Activated naive CD8-positive, alpha-beta T cell treated with anti-CD3 and anti-CD28 coated beads for 36 hours (primary cell): Measurements from ENCODE around the gene TUBA3D. TPM values are rescaled to one million over a fixed set of nuclear protein-coding genes. Genes with fewer than 3 reads are reported as not detected.
"Not testable (repeated sequence)": the region's sequence is repeated elsewhere in the genome, so short reads cannot be mapped to it uniquely, and the experiment has no call there.

ENCODE experiments used
- DNase-seq: peaks from one replicate; pipeline ENCODE4 v3.0.0; 2021
- H3K27ac Mint-ChIP-seq: one replicate; pipeline ENCODE4 v1.8.0; 2022; ENCODE audit warnings: mild to moderate bottlenecking, moderate library complexity, mixed read lengths
- H3K27me3 Mint-ChIP-seq: one replicate; pipeline ENCODE4 v1.8.0; 2022; ENCODE audit warnings: mild to moderate bottlenecking, mixed read lengths
- H3K36me3 Mint-ChIP-seq: one replicate; pipeline ENCODE4 v1.8.0; 2021; ENCODE audit warnings: mild to moderate bottlenecking, mixed read lengths
- H3K4me1 Mint-ChIP-seq: one replicate; pipeline ENCODE4 v1.8.0; 2021; ENCODE audit warnings: mixed read lengths
- H3K4me3 Mint-ChIP-seq: one replicate; pipeline ENCODE4 v1.8.0; 2022; ENCODE audit warnings: mild to moderate bottlenecking, moderate library complexity, mixed read lengths
- H3K9me3 Mint-ChIP-seq: one replicate; pipeline ENCODE4 v1.8.0; 2022; ENCODE audit warnings: mixed read lengths
- total RNA-seq, 2 experiments: library from RNA; stranded (reverse); gene quantifications; one replicate each; pipeline ENCODE4 v1.2.3, GENCODE V29; 2021

The TUBA3D gene
- total RNA-seq, 2 experiments from 2014 or later: not detected

DNA sequence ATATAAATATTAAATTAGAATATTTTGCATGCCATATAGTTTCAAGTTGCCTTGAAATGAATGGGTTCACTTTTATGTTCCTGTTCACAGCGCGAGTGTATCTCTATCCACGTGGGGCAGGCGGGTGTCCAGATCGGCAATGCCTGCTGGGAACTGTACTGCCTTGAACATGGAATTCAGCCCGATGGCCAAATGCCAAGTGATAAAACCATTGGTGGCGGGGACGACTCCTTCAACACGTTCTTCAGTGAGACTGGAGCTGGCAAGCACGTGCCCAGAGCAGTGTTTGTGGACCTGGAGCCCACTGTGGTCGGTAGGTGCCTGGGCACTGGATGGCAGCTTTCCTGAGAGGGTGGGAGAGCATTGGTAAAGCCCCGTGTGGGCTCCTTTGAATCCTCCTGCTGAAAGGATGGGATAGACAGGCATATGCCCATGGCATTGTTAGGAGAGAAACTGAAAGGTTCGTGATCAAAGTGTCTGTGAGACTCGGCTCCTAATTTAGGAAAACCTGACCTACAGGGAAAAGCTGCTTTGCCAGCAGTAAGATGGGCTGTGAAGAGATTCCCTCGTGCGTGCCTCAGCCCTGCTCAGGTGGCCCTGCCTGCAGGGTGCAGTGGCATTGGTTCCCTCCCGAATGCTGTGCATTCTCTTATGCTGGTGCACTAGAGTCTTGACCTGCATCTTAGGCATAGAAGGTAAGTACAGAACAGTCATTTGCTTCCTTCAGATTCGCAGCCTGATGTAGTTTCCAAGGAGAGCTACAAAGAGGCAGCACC is 2.3 kb downstream of the TUBA3D start:
- not testable (repeated sequence) for H3K27ac Mint-ChIP-seq, H3K9me3 Mint-ChIP-seq, H3K4me3 Mint-ChIP-seq, H3K27me3 Mint-ChIP-seq, DNase-seq, H3K4me1 Mint-ChIP-seq
- H3K36me3 Mint-ChIP-seq: peaks cover 15% of the 10 kb centered on the region

DNA sequence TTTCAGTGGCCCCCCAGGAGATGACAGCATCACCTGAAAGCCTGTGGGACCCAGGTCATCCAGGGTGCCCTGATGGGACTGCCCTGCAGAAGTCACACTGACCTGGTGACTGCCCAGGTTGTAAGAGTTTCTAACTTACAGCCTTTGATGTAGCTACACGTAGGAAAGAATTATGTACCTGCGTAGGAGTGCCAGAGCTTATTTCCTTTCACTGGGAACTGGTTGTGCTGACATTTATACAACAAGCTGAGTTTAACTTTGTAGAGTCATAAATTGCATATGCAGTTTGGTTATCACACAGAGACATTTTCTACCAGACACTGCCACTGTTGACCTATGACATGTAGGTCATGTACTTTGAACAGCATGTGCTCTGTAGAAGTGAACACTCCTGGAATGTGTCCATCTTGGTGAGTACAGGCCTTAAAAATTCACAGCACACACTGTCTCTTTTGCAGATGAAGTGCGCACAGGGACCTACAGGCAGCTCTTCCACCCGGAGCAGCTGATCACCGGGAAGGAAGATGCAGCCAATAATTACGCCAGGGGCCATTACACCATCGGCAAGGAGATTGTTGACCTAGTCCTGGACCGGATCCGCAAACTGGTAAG is 3.0 kb downstream of the TUBA3D start:
- H3K27ac Mint-ChIP-seq, H3K27me3 Mint-ChIP-seq, DNase-seq, H3K4me1 Mint-ChIP-seq, H3K4me3 Mint-ChIP-seq, H3K9me3 Mint-ChIP-seq: not testable (repeated sequence)
- H3K36me3 Mint-ChIP-seq: peaks cover 15% of the 10 kb centered on the region

DNA sequence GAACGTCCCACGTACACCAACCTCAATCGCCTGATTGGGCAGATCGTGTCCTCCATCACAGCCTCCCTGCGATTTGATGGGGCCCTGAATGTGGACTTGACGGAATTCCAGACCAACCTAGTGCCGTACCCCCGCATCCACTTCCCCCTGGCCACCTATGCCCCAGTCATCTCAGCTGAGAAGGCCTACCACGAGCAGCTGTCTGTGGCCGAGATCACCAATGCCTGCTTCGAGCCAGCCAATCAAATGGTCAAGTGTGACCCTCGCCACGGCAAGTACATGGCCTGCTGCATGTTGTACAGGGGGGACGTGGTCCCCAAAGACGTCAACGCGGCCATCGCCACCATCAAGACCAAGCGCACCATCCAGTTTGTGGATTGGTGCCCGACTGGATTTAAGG is 4.4 kb downstream of the TUBA3D start:
- H3K4me3 Mint-ChIP-seq, H3K9me3 Mint-ChIP-seq, H3K4me1 Mint-ChIP-seq, H3K27me3 Mint-ChIP-seq, H3K27ac Mint-ChIP-seq, DNase-seq: not testable (repeated sequence)
- H3K36me3 Mint-ChIP-seq: peaks cover 15% of the 10 kb centered on the region

DNA sequence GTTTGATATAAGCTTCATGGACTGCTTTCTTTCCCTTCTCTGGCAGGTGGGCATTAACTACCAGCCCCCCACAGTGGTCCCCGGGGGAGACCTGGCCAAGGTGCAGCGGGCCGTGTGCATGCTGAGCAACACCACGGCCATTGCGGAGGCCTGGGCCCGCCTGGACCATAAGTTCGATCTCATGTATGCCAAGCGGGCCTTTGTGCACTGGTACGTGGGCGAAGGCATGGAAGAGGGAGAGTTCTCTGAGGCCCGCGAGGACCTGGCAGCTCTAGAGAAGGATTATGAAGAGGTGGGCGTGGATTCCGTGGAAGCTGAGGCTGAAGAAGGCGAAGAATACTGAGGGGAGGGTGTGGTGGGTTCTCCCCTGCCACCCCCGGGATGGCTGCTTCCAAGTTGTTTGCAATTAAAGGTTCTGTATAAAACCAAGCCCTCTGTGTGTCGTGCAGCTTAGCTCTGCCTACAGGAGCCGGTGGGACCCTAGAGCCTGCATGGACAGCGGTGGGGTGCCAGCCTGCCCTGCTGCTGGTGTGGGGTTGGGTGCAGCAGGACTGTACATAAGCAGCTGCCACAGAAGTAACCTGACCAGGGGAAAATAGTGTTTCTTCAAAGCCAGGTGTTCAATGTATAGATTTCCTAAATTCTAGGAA is 6.7 kb downstream of the TUBA3D start:
- H3K4me3 Mint-ChIP-seq, H3K27me3 Mint-ChIP-seq, H3K4me1 Mint-ChIP-seq, H3K9me3 Mint-ChIP-seq, H3K36me3 Mint-ChIP-seq, H3K27ac Mint-ChIP-seq, DNase-seq: not testable (repeated sequence)

DNA sequence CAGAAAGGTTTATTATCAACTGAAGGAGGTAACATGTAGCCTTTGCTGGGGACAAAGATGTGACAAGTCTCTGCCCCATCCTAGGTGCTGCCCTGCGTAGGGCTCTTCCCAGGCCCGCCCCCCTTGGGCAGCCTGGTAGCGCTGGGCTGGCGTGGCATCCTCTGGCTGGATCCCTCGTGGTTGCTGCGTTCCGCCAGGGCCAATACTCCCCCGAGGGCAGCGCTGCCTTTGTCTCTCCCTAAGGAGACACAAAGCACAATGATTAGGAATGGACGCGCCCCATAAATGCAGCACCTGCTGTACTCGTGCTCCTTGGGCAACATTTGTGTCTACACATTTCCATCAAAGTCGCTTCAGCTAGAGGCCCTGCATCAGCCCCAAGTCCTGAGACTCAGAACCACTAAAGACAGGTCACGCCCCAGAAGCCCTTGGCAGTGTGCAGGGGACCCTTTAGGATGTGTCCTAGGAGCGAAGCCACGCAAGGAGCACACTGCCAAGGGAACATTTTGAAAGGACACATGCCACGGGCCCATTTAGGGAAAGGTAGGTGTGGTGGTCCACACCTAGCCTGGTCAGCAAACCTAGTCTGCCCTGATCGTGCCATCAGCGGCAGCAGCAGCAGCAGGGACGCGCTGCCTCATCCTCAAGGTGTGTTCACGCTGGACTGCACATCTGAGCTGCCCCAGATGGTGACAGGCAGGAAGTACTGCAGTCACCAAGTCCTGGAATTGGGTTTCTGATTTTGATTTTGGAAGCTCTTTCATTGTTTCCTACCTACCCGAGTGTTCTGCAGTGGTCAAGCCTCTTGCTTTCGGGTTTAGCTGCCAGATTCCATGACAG is 8.3 kb downstream of the TUBA3D start:
- not testable (repeated sequence) for H3K9me3 Mint-ChIP-seq, H3K4me1 Mint-ChIP-seq, DNase-seq, H3K27me3 Mint-ChIP-seq, H3K27ac Mint-ChIP-seq, H3K4me3 Mint-ChIP-seq
- peaks cover 18% of the 10 kb centered on the region for H3K36me3 Mint-ChIP-seq

DNA sequence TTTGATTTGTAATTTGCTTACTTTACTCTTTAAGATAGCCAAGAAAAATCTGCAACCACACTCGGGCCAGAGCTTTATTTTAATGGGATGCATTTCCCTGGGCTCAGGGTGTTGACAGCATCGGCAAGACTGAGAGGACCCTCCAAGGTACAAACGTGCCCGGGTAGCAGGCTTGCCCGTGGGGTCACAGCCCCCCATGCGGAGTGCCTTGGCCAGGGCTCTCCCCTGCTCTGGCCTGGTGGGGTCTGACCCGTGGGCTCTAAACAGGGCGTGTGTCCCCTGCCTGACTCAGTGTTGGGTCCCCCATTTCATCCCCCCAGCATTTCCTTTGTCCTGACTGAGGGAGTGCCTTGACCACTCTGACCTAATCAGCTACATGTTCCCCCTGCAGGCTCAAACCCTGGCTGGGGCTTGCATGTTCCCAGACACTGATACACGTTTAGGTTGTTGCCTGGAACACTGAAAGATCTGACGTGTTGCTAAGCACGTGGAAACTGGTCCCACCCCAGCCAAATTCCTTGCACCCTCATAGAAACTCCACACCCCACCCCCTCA is 9.1 kb downstream of the TUBA3D start:
- not testable (repeated sequence) for H3K4me3 Mint-ChIP-seq, H3K4me1 Mint-ChIP-seq, H3K27ac Mint-ChIP-seq, H3K27me3 Mint-ChIP-seq, H3K9me3 Mint-ChIP-seq, DNase-seq
- H3K36me3 Mint-ChIP-seq: peaks cover 22% of the 10 kb centered on the region

DNA sequence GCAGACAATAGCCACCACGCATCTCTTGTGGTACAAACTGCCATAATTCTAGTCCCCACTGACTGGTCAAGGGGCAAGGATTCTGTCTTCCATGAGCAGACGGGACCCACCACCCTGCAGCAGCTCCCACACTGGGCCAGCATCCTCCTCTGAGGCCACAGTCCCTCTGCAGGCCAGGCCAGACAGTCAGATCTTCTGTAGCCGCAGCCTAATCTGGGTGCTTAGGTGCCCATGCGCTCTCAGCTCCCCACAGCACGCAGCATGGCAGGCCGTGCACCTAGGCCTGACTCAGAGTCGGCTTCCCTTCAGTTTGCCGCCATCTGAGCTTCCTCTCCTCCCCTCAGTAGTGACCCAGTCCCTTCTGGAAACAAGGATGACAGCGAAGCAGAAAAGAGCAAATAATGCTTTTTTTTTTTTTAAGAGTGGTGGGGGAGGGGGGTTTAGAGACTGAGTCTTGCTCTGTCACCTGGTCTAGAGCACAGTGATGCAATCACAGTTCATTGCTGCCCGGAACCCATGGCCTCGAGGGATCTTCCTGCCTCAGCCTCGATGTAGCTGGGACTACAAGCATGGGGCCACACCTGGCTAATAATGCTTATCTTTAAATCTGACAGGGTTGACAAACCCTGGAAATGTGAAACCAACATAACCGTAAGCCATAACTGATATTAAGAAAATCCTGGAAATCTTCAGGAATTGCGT is 10.4 kb downstream of the TUBA3D start:
- not testable (repeated sequence) for H3K9me3 Mint-ChIP-seq, H3K27me3 Mint-ChIP-seq, DNase-seq, H3K4me3 Mint-ChIP-seq, H3K4me1 Mint-ChIP-seq
- peak overlapping the region; percentile 29 for H3K27ac Mint-ChIP-seq
- peaks cover 34% of the 10 kb centered on the region for H3K36me3 Mint-ChIP-seq

DNA sequence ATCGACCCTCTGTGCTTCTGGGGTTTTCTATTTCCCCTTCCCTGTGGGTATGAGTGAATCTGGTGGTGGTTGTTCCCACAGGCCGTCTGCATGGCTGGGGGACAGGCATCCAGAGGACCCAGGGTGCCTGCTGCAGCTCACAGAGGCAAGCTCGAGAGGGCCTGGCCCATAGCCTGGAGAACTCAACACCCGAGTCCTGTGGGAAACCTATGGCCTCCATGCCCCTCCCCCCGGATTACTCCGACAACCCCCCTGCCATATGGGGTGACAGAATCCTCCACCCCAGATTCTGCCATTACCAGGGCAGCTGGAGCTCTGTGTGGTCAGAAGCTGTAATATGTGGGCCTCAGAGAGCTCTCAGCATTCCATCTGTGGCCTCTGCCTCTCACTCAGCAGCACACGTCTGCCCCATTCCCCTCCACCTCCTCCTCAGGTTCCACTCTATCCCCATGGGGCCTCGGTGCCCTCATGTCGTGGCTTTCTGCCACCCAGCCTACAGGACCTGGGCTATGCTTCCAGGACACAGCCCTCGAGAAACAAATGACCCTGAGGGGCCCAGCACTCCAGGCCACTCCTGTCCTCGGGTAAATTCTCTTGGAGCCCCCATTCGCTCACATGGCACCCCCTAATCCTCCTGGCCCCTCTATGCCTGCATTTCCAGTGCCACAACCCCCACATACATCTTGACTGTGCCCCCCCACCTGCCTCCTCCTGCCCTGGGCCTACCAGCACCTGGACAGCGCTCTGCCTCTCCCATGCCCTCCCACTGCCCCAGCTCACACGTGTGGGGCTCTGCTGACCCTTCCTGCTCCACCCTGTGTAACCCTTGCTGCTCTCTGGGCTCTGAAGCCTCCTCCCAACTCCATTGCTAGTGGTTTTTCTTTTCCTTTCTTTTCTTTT is 12.6 kb downstream of the TUBA3D start:
- Mint-ChIP-seq H3K27ac (peak overlapping the region; percentile 63), H3K4me3 (peak overlapping the region; percentile 22), H3K9me3 (no peaks in the 10 kb centered on the region), H3K36me3 (peaks cover 37% of the 10 kb centered on the region), H3K27me3 (no peaks in the 10 kb centered on the region), H3K4me1 (peaks cover 9% of the 10 kb centered on the region)
- DNase-seq: no peak

DNA sequence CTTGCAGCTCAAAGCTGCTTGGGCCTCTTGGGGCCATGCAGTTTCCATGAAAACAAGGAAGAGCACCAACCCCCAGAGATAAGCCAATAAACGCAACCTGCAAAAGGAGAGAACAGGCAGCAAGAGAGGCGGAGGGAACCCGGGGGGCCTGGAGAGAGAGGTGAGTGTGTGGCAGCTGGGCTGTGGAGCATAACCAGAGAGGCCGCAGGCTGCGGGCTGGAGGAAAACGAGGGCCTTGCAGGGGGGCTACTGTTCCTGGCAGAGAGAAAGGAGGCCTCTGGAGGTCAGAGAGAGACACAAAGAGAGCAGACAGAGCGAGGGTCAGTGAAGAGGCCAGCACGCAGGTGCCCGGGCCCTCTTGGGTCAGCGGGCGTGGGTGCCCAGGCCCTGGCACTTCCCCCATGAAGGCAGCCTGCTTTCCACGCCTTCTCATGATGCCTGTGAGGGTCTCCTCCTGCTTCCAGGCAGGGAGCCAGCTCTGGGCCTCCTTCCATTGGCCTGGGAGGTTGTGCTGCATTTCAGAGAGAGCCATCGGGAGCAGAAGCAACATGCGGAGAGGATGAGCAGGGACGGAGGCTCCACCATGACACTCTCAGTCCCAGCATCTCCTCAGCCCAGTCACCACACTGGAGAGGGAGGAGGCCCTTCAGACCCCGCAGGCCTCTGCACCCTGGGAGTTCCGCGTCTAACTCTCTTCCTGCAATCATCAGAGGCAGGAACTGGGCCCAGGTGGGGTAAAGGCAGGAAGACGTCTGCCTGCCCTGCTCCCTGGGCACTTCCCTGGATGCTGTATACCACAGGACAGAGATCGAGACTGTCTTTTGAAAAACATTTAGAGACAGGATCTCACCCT is 14.9 kb downstream of the TUBA3D start:
- Mint-ChIP-seq H3K36me3 (peaks cover 50% of the 10 kb centered on the region), H3K4me3 (peak overlapping the region; percentile 91), H3K27ac (peak overlapping the region; percentile 87), H3K4me1 (peaks cover 17% of the 10 kb centered on the region)
- not testable (repeated sequence) for H3K9me3 Mint-ChIP-seq, H3K27me3 Mint-ChIP-seq
- DNase-seq: peak; percentile 22

DNA sequence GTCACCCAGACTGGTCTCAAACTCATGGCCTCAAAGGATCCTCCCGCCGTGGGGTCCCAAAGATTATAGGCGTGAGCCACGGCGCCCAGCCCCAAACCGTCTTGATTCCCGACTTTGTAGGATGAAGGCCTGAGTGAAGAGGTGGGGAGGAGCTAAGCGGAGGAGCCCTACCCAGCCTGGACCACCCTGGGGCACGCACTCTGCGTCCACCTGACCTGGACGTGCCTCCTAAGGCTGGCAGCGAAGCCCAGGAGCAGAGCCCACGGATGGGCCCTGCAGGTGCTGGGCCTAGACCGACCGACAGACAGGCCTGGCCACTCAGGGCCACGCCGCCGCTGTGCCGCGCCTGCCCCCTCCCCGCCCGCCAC is 15.5 kb downstream of the TUBA3D start:
- peak overlapping the region; percentile 91 for H3K4me3 Mint-ChIP-seq
- peaks cover 51% of the 10 kb centered on the region for H3K36me3 Mint-ChIP-seq
- H3K27me3 Mint-ChIP-seq, DNase-seq, H3K9me3 Mint-ChIP-seq: not testable (repeated sequence)
- peaks cover 18% of the 10 kb centered on the region for H3K4me1 Mint-ChIP-seq
- peak overlapping the region; percentile 87 for H3K27ac Mint-ChIP-seq

DNA sequence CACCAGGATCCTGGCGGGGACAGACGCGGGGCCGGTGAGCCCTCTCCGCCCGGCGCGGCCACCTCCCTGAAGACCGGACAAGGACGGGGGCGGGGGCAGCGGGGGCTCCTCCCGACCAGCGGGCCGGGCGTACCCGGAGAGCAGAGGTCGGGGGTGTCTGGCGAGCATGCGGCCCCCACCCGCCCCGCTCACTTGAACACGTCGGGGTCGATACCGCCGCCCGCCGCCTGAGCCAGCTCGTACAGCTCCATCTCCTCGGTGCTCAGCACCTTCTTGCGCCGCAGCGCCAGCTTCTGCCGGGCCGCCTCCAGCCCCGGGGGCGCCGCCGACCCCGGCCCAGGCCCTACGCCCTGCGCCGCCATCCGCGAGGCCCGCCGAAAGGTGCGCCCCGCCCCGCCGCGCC is 16.1 kb downstream of the TUBA3D start, which contains the start of gene MZT2A:
TSS of gene MZT2A (minus strand) at position 383 of the 403 bp plus-strand sequence. CDS start at position 362, 21 bp downstream.
- H3K4me1 Mint-ChIP-seq: peaks cover 22% of the 10 kb centered on the region
- peak within 1 kb of the TSS; percentile 97 for H3K4me3 Mint-ChIP-seq
- peaks cover 51% of the 10 kb centered on the region for H3K36me3 Mint-ChIP-seq
- DNase-seq, H3K9me3 Mint-ChIP-seq, H3K27me3 Mint-ChIP-seq: not testable (repeated sequence)
- H3K27ac Mint-ChIP-seq: peak within 1 kb of the TSS; percentile 98

DNA sequence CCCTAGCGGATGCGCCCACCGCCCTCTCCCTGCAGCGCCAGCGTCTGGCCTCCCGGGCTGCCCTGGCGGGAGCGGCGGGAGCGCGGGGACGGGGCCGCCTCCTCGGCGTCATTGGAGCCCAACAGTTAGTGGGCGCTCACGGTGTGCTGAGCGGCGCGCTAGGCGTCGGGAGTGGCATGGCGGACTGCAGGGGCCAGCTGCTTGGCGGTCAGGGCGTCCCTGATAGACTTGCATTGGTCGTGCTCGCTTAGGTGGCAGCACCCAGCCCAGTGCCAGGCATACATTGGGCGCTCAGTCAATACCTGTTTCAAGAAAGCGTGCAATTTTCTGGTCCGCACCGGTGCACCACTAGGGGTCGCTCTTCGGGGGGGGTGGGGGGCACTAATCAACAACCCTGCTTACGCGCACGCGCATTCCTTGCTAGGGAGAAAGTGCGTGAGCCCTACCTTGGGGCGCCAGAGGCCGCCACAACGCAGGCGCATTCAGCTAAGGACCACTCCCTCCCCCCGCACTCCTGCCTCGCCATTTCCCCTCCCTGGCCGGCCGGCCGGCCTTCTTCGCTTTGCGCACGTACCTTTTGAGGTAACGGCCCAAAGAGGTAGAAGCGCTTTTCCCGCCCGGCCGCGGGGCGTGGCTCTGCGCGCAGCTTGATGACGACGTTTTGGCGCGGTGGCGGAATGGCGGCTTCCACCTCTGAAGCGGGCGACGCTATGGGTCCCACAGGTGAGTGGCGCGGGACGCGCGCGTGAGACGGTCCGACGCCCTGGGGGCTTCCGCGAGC is 16.7 kb downstream of the TUBA3D start:
- Mint-ChIP-seq H3K27me3 (no peaks in the 10 kb centered on the region), H3K36me3 (peaks cover 51% of the 10 kb centered on the region), H3K4me3 (peak overlapping the region; percentile 97), H3K4me1 (peaks cover 25% of the 10 kb centered on the region), H3K27ac (peak overlapping the region; percentile 98), H3K9me3 (no peaks in the 10 kb centered on the region)
- DNase-seq: peak; percentile 96
